ENCODE results near the gene CMTM6.
A peak's percentile ranks its signal among the peaks of the same experiment; 100 is the strongest.
"Not testable (repeated sequence)": the region's sequence is repeated elsewhere in the genome, so short reads cannot be mapped to it uniquely, and the experiment has no call there.

The CMTM6 gene, protein sequence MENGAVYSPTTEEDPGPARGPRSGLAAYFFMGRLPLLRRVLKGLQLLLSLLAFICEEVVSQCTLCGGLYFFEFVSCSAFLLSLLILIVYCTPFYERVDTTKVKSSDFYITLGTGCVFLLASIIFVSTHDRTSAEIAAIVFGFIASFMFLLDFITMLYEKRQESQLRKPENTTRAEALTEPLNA

DNA sequence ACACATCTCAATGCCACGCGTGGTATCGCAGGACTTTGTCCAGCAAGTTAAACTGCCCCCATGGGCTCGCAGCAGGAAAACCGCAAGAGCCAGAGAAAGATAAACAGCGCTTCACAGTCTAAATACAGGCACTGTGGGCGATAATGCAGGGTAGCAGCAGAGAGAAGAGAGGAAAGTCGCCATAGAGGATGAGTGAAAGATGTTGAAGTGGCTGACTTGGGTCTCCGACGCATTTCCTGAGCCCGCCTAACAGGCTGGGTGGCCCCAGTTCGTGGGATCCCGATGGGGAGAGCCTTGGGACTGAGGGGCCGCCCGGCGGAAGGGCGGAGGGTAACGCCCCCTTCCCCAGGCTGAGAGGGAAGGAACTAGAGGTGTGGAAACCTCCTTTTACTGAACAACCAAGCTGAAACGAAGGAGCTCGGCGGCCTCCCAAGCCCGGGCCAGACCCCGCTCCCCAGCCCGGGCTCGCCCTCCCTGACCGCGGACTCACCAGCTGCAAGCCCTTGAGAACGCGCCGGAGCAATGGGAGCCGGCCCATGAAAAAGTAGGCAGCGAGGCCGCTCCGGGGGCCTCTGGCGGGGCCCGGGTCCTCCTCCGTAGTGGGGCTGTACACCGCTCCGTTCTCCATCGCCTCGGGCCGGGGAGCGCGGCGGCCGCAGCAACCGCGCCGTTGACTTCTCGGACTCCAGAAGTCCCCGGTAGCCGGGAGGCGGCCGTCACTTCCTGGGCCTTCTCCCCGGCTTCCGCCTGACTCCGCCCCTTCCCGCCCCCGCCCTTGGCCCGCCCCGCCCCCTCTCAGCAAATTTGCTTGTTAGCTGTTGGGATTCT is at the start of gene CMTM6:
Gene CMTM6, minus strand, starts transcription at position 735 of the 828 bp plus-strand sequence. Its CDS starts 107 bp downstream, at position 628.
- intact Hi-C loops (cut with DNase I), result loop anchor here (5.0 kb wide), 1 partner anchor 70 kb away; the partner anchor contains the start of gene DYNC1LI1
- DNase-seq, result peak; percentile 53 to 92 (median 82)

DNA sequence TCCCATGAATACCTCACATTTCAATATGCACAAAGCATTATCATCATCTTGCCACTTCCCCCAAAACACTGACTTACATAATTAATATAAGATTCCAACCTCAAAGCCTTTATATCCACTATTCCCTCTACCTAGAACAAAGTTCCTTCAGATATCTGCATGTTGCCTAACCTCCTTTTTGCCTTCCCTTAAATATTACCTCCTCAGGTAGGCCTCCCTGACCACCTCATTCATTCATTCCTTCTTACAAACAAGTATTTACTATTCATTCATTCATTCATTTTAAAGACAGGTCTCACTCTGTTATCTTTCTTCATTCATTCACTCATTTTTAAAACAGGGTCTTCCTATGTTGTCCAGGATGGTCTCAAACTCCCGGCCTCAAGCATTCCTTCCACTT is 49.4 kb upstream of the CMTM6 start:
- DNase-seq, result no peak
- intact Hi-C loops (cut with DNase I), result no loop called here

DNA sequence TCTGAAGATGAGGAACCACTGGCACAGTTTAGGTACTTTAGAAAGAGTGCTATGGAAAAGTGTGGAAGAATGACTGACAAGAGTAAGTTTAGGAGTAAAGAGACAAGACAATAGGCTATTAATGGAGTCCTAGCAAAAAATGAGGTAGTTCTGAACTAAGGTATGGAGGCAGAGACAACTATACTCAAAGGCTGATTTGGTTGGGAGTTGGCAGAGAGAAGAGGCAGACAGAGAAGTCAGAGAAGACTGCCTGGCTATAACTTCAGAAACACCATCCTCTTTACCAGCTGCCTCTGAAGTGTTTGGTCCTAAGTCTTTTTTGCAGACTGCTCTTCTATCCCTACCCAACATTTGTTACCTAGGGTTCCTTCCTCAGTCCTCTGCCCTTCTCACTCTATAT is 48.8 kb upstream of the CMTM6 start:
- intact Hi-C loops (cut with DNase I), result no loop called here
- no peak for DNase-seq

DNA sequence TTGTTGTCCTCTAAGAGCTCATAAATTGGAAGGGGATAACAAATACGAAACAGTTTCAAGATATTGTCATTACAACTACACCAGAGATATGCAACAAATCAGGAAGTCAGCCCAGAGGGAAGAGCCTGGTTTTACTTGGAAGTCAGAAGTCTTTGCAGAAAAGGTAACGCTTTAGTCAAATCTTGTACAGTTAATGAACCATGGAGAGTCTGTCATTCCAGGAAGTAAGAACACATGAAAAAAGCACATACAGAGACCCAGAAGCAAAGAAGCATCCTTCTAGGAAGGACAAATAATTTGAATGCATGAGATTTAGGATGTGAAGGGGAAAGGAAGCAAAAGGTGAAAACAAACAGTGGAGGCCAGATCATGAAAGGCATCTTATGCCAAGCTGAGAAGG is 48.4 kb upstream of the CMTM6 start:
- DNase-seq, result no peak
- intact Hi-C loops (cut with DNase I), result no loop called here

GRCh38 chr3:32545305-32545704 is 42.7 kb upstream of the CMTM6 start:
- no peak for DNase-seq
- intact Hi-C loops (cut with DNase I), result no loop called here

- no peak for DNase-seq
- intact Hi-C loops (cut with DNase I), result no loop called here
Measured at GRCh38 chr3:32544894-32545293, 42.2 kb upstream of the CMTM6 start.

- no peak for DNase-seq
- intact Hi-C loops (cut with DNase I), result no loop called here
Measured at GRCh38 chr3:32542807-32543206, 40.2 kb upstream of the CMTM6 start.

DNA sequence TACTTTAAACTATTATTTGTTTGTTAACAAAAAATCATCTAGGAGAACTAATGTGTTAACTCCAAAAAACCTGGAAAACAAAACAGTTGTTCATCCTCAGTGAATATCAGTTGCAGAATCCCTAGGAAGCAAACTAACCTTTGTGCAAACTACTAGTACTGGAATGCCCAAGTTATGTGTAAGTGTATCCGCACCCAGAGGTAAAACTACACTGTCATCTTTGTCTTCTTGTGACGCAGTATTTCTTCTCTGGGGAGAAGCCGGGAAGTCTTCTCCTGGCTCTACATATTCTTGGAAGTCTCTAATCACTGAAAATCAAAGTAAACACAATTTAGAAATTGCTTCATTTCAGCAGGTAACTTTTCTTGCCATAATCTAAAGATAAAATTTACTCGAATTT is 38.2 kb upstream of the CMTM6 start:
- intact Hi-C loops (cut with DNase I), result no loop called here

DNA sequence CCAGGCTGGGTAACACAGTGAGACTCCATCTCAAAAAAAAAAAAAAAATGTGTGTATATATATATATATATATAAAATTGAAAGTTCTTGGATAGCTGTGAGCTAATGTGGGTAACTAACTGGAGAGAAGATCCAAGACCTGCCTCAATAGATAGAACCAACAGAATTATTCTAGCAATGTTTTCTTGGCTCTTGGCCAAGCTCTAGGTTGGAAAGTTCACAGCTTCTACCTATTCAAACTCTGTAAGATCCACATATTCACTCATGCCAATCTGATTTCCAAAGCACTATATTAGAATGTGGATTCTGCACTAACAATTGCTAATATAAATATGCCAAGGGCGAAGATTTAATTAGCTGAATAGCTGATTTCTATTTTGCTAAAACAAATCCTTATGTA is 29.8 kb upstream of the CMTM6 start:
- DNase-seq, result no peak
- intact Hi-C loops (cut with DNase I), result no loop called here

More for the DNA sequence above, 38.2 kb upstream of the CMTM6 start:
- DNase-seq, result no peak

DNA sequence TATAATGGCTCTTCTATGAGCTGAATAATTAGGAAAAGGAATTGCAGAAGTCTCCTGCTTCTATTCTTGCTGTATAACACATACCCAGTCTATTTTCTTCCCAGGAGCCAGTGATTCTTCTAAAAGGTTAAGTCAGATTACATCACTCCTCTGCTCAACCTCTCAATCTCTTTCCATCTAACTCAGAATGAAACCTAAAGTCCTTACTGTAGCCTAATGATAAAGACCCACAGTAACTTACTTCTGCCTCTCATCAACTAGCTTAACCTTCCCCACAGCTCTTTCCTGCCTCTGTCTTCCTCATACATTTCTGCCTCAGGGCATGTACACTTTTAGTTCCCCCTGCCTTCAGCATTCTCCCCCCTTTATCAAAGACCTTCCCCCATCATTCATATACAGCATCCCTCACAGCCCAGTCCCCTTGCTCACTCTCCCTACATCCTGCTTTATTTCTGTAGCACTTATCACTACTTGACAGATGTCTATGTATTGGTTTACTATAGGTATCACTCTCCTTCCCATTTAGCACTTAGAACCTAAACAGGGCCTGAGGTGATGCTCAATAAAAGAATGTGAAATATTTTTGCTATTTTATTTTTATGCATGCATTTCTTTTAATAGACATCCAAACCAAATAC is 28.5 kb upstream of the CMTM6 start:
- DNase-seq, result no peak
- intact Hi-C loops (cut with DNase I), result no loop called here

DNA sequence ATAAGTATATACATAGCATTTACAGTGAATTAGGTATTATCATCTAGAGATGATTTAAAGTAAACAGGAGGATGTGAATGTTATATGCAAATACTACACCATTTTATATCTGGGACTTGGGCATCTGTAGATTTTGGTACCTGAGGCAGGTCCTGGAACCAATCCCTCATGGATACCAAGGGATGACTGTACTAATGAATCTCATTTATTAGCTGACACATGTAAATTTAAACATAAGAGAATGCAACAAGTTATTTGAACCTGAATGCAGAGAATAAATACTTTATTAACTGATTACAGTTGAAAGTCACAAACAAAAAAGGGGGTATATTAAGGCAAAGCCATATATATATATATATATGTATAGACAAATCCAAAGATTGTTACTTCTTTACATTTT is 23.1 kb upstream of the CMTM6 start:
- intact Hi-C loops (cut with DNase I), result no loop called here
- no peak for DNase-seq

GRCh38 chr3:32522682-32523081 is 20.0 kb upstream of the CMTM6 start:
- no peak for DNase-seq

GRCh38 chr3:32518921-32519320 is 16.3 kb upstream of the CMTM6 start:
- DNase-seq; intact Hi-C loops (cut with DNase I): not testable (repeated sequence)

More at GRCh38 chr3:32522682-32523081, 20.0 kb upstream of the CMTM6 start:
- intact Hi-C loops (cut with DNase I), result no loop called here

DNA sequence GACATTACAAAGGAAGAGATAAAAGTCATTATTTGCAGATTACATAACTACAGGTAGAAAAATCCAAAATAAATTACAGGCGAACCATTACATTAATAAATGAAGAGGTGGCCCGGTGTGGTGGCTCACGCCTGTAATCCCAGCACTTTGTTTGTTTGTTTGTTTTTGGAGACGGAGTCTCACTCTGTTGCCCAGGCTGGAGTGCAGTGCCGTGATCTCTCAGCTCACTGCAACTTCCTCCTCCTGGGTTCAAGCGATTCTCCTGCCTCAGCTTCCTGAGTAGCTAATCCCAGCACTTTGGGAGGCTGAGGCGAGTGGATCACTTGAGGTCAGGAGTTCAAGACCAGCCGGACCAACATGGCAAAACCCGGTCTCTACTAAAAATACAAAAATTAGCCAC is 14.1 kb upstream of the CMTM6 start:
- DNase-seq; intact Hi-C loops (cut with DNase I): not testable (repeated sequence)

GRCh38 chr3:32511005-32511404 is 8.4 kb upstream of the CMTM6 start:
- intact Hi-C loops (cut with DNase I), result loop anchor here (5.0 kb wide), 1 partner anchor 151 kb away; no protein-coding TSS in a partner anchor
- DNase-seq, result no peak

- intact Hi-C loops (cut with DNase I), result loop anchor here (5.0 kb wide), 1 partner anchor 152 kb away; no protein-coding TSS in a partner anchor
- peak; percentile 44 to 90 (median 78) for DNase-seq
Measured at GRCh38 chr3:32510075-32510724, 7.5 kb upstream of the CMTM6 start.

- no peak for DNase-seq
- intact Hi-C loops (cut with DNase I), result no loop called here
Measured at GRCh38 chr3:32508711-32509110, 6.1 kb upstream of the CMTM6 start.

GRCh38 chr3:32506466-32506865 is 3.8 kb upstream of the CMTM6 start:
- no peak for DNase-seq
- intact Hi-C loops (cut with DNase I), result no loop called here

GRCh38 chr3:32502946-32503286 is 264 bp upstream of the CMTM6 start:
- intact Hi-C loops (cut with DNase I), result loop anchor here (5.0 kb wide), 1 partner anchor 69 kb away; the partner anchor contains the start of gene DYNC1LI1
- no peak for DNase-seq

GRCh38 chr3:32501783-32502117 is 902 bp downstream of the CMTM6 start:
- intact Hi-C loops (cut with DNase I), result loop anchor here (5.0 kb wide), 1 partner anchor 71 kb away; the partner anchor contains the start of gene DYNC1LI1
- DNase-seq, result no peak
